Upper lobe of left lung (tissue), 4 donors: ENCODE measurements around the gene RBM42.

Source experiments
- POLR2AphosphoS5 ChIP-seq, 2 donors: sonication (generic); formaldehyde crosslinking; IDR thresholded peaks; one replicate each; pipeline ENCODE4 v1.5.1; 2017; ENCODE audit warnings: antibody characterized with exemption in 2 of 2
- TF ChIP-seq, protein P1 (sequence below), 6 experiments: fragments of 450-650 bp in 4 of 6; fragments of 200-600 bp in 2 of 6; sonication (generic) in 2 of 6; IDR thresholded peaks; one replicate each; pipeline ENCODE4 v1.5.1; 2016 to 2019; ENCODE audit warnings: antibody characterized with exemption in 6 of 6

DNA sequence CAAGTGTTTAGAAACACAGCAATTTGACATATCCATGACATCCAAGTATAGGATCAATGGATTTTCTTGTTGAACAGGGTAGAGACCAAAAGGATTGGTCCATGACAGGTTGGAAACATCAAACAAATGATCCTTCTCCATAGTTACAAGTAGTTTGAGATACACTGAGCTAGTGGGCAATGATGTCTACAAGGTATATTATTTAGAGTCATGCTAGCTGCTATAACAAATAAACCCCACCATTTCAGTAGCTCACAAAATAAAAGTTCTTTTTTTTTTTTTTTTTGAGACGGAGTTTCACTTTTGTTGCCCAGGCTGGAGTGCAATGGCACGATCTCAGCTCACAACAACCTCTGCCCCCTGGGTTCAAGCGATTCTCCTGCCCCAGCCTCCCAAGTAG is 21.2 kb upstream of the RBM42 start:
- TF ChIP-seq POLR2AphosphoS5 (IDR thresholded peaks at IDR 0.05) = no peak
- TF ChIP-seq, protein P1, sequence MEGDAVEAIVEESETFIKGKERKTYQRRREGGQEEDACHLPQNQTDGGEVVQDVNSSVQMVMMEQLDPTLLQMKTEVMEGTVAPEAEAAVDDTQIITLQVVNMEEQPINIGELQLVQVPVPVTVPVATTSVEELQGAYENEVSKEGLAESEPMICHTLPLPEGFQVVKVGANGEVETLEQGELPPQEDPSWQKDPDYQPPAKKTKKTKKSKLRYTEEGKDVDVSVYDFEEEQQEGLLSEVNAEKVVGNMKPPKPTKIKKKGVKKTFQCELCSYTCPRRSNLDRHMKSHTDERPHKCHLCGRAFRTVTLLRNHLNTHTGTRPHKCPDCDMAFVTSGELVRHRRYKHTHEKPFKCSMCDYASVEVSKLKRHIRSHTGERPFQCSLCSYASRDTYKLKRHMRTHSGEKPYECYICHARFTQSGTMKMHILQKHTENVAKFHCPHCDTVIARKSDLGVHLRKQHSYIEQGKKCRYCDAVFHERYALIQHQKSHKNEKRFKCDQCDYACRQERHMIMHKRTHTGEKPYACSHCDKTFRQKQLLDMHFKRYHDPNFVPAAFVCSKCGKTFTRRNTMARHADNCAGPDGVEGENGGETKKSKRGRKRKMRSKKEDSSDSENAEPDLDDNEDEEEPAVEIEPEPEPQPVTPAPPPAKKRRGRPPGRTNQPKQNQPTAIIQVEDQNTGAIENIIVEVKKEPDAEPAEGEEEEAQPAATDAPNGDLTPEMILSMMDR (IDR thresholded peaks at IDR 0.05) = no peak
